Mesendoderm (in vitro differentiated cells): Measurements from ENCODE around the gene TSPAN18.

Experiments used
- DNase-seq: peaks from one replicate; pipeline ENCODE4 v3.0.0; 2013
- H2AK5ac ChIP-seq: 2 replicates; pipeline ENCODE4 v1.6.1; 2013; ENCODE audit warnings: low read length, inconsistent platforms
- H2BK120ac ChIP-seq: 2 replicates; pipeline ENCODE4 v1.6.1; 2013; ENCODE audit warnings: low read depth, mild to moderate bottlenecking, low read length, moderate library complexity, mixed read lengths
- H2BK15ac ChIP-seq: replicated peaks from 2 replicates; pipeline ENCODE4 v1.6.1; 2013; ENCODE audit warnings: low read depth, mild to moderate bottlenecking, moderate library complexity
- H2BK5ac ChIP-seq: 2 replicates; pipeline ENCODE4 v1.6.1; 2013; ENCODE audit warnings: low read length, inconsistent platforms
- H3K18ac ChIP-seq: 2 replicates; pipeline ENCODE4 v1.6.1; 2013; ENCODE audit warnings: mild to moderate bottlenecking, low read length, mixed read lengths
- H3K23ac ChIP-seq: one replicate; pipeline ENCODE4 v1.6.1; 2013; ENCODE audit warnings: low read length
- H3K27ac ChIP-seq: 2 replicates; pipeline ENCODE4 v1.5.1; 2013; ENCODE audit warnings: low read depth, mild to moderate bottlenecking, inconsistent platforms, low read length, moderate library complexity
- H3K27me3 ChIP-seq: 2 replicates; pipeline ENCODE4 v1.6.1; 2013; ENCODE audit warnings: low read length, control low read depth, mild to moderate bottlenecking, inconsistent platforms; ENCODE audit not compliant: insufficient read depth, poor library complexity
- H3K36me3 ChIP-seq: 2 replicates; pipeline ENCODE4 v1.6.1; 2013; ENCODE audit warnings: low read length, inconsistent platforms; ENCODE audit not compliant: control insufficient read depth, insufficient read depth
- H3K4ac ChIP-seq: one replicate; pipeline ENCODE4 v1.6.1; 2013; ENCODE audit warnings: low read depth, mild to moderate bottlenecking, low read length, moderate library complexity
- H3K4me1 ChIP-seq: 2 replicates; pipeline ENCODE4 v1.6.1; 2013; ENCODE audit warnings: low read depth, low read length, inconsistent platforms; ENCODE audit not compliant: control insufficient read depth
- H3K4me2 ChIP-seq: 2 replicates; pipeline ENCODE4 v1.6.1; 2013; ENCODE audit warnings: low read length
- H3K4me3 ChIP-seq: 2 replicates; pipeline ENCODE4 v1.5.1; 2013; ENCODE audit warnings: mild to moderate bottlenecking, low read length
- H3K56ac ChIP-seq: one replicate; pipeline ENCODE4 v1.6.1; 2013; ENCODE audit warnings: low read length
- H3K79me1 ChIP-seq: 2 replicates; pipeline ENCODE4 v1.6.1; 2013; ENCODE audit warnings: low read length, inconsistent platforms
- H3K79me2 ChIP-seq: 2 replicates; pipeline ENCODE4 v1.6.1; 2013; ENCODE audit warnings: mild to moderate bottlenecking, low read length; ENCODE audit not compliant: control insufficient read depth, insufficient read depth
- H3K9ac ChIP-seq: 2 replicates; pipeline ENCODE4 v1.6.1; 2013; ENCODE audit warnings: low read length, inconsistent platforms
- H4K5ac ChIP-seq: one replicate; pipeline ENCODE4 v1.6.1; 2013; ENCODE audit warnings: low read length
- H4K8ac ChIP-seq: one replicate; pipeline ENCODE4 v1.6.1; 2013; ENCODE audit warnings: low read depth, mild to moderate bottlenecking, control low read depth, low read length, moderate library complexity
- WGBS: extraction: QIAGEN DNeasy Blood & Tissue Kit; methylation state at CpG from one replicate; pipeline ENCODE4 v1.1.7; 2013; ENCODE audit warnings: low lambda C conversion rate, missing lambda C conversion rate; ENCODE audit not compliant: insufficient coverage; ENCODE audit errors: extremely low coverage; 5-methylcytosine and 5-hydroxymethylcytosine counted together

Gene TSPAN18

GRCh38 chr11:44812971-44813370 is 86.2 kb downstream of the TSPAN18 start:
- H3K36me3 ChIP-seq = no peaks in the 10 kb centered on the region
- no peaks in the 10 kb centered on the region for H3K79me1 ChIP-seq
- H3K27me3 ChIP-seq = no peaks in the 10 kb centered on the region
- no peak overlapping the region for H2BK120ac ChIP-seq
- H4K8ac ChIP-seq = no peak overlapping the region
- H3K56ac ChIP-seq = no peak overlapping the region
- WGBS = no CpG with 5 or more reads among the region's 9 CpGs
- H3K4me3 ChIP-seq = no peak overlapping the region
- no peak overlapping the region for H3K23ac ChIP-seq
- H3K4me2 ChIP-seq = no peak overlapping the region
- H3K27ac ChIP-seq = no peak overlapping the region
- H2BK15ac ChIP-seq = no peak overlapping the region
- no peak overlapping the region for H3K4ac ChIP-seq
- H2AK5ac ChIP-seq = no peak overlapping the region
- no peaks in the 10 kb centered on the region for H3K79me2 ChIP-seq
- H3K18ac ChIP-seq = no peak overlapping the region
- H3K9ac ChIP-seq = no peak overlapping the region
- H2BK5ac ChIP-seq = no peak overlapping the region
- H3K4me1 ChIP-seq = peaks cover 2% of the 10 kb centered on the region
- no peak overlapping the region for H4K5ac ChIP-seq
- DNase-seq = no peak

GRCh38 chr11:44813401-44813800 is 86.6 kb downstream of the TSPAN18 start:
- Histone ChIP-seq H2BK15ac (no peak overlapping the region), H3K56ac (no peak overlapping the region), H2BK120ac (no peak overlapping the region), H3K9ac (no peak overlapping the region), H3K36me3 (no peaks in the 10 kb centered on the region), H3K4me1 (peaks cover 2% of the 10 kb centered on the region), H3K4me3 (no peak overlapping the region), H3K27ac (no peak overlapping the region), H3K79me2 (no peaks in the 10 kb centered on the region), H3K79me1 (no peaks in the 10 kb centered on the region), H4K5ac (no peak overlapping the region), H3K27me3 (no peaks in the 10 kb centered on the region), H3K18ac (no peak overlapping the region), H2BK5ac (no peak overlapping the region), H3K4ac (no peak overlapping the region), H3K23ac (no peak overlapping the region), H2AK5ac (no peak overlapping the region), H3K4me2 (no peak overlapping the region), H4K8ac (no peak overlapping the region)
- no CpG with 5 or more reads among the region's 4 CpGs for WGBS
- DNase-seq = no peak

- Histone ChIP-seq H3K4me2 (no peak overlapping the region), H4K8ac (no peak overlapping the region), H2AK5ac (no peak overlapping the region), H3K79me1 (no peaks in the 10 kb centered on the region), H3K4ac (no peak overlapping the region), H3K27me3 (no peaks in the 10 kb centered on the region), H2BK5ac (no peak overlapping the region), H3K18ac (no peak overlapping the region), H3K4me1 (peaks cover 2% of the 10 kb centered on the region), H3K36me3 (no peaks in the 10 kb centered on the region), H3K9ac (no peak overlapping the region), H2BK120ac (no peak overlapping the region), H4K5ac (no peak overlapping the region), H3K79me2 (no peaks in the 10 kb centered on the region), H3K56ac (no peak overlapping the region), H3K23ac (no peak overlapping the region), H3K27ac (no peak overlapping the region), H3K4me3 (no peak overlapping the region), H2BK15ac (no peak overlapping the region)
- no CpG with 5 or more reads among the region's 5 CpGs for WGBS
- DNase-seq = no peak
These were observed 88.3 kb downstream of the TSPAN18 start for GRCh38 chr11:44814881-44815592.

DNA sequence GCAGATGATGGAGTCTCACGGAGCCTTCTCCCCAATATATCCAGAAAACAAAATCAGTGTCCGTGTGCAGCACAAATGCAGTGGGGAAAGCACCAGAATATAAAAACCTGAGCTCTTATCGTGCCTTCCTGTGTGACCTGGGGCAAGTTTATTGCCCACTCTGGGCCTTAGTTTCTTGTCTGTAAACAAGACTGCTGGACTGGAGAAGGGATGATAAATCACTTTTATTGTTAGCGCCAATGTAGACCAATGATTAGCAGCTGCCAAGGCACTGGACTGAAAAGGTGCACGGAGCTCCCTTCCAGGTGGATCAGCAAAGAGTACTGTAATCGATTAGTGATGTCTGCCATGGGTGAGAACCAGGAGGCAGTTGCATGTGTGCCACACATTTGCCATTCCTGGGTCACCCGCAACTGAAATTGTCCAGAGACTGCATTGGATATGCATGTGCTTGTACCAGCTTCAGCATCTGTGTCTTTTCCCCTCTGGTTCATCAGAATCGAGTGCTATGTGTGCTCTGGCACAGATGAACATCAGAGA is 89.2 kb downstream of the TSPAN18 start:
- Histone ChIP-seq H3K27me3 (no peaks in the 10 kb centered on the region), H3K56ac (no peak overlapping the region), H3K23ac (no peak overlapping the region), H3K9ac (no peak overlapping the region), H4K8ac (no peak overlapping the region), H3K18ac (no peak overlapping the region), H3K27ac (no peak overlapping the region), H2BK15ac (no peak overlapping the region), H3K79me2 (no peaks in the 10 kb centered on the region), H3K4me2 (no peak overlapping the region), H2AK5ac (no peak overlapping the region), H2BK120ac (no peak overlapping the region), H3K4me1 (peaks cover 2% of the 10 kb centered on the region), H3K4ac (no peak overlapping the region), H3K79me1 (no peaks in the 10 kb centered on the region), H3K36me3 (no peaks in the 10 kb centered on the region), H2BK5ac (no peak overlapping the region), H4K5ac (no peak overlapping the region), H3K4me3 (no peak overlapping the region)
- WGBS = no CpG with 5 or more reads among the region's 8 CpGs
- DNase-seq = no peak

DNA sequence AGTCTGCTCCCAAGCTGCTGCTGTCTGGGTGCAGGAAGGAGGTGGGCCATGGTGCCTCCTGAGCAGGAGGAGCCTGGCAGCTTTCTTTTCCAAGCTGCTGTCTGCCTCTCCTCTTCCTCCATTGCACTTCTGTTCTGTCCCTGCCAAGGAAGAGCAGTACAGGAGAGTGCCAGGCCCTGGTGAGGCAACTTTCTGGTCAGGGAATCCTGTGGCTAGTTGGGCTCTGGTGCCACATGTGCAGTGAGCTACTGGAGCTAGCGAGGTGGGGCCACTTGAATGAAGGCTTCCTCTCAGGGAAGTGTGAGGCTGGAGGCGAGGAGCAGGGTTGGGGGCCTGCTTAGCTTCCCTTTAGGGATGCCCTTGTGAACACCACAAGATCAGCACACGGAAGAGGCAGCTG is 90.0 kb downstream of the TSPAN18 start:
- Histone ChIP-seq H3K4me1 (peaks cover 2% of the 10 kb centered on the region), H3K27me3 (no peaks in the 10 kb centered on the region), H2AK5ac (no peak overlapping the region), H4K5ac (no peak overlapping the region), H2BK15ac (no peak overlapping the region), H3K4ac (no peak overlapping the region), H3K79me2 (no peaks in the 10 kb centered on the region), H3K79me1 (no peaks in the 10 kb centered on the region), H3K27ac (no peak overlapping the region), H3K9ac (no peak overlapping the region), H3K18ac (no peak overlapping the region), H3K36me3 (no peaks in the 10 kb centered on the region), H4K8ac (no peak overlapping the region), H3K4me3 (no peak overlapping the region), H3K4me2 (no peak overlapping the region), H3K56ac (no peak overlapping the region), H3K23ac (no peak overlapping the region), H2BK5ac (no peak overlapping the region), H2BK120ac (no peak overlapping the region)
- no peak for DNase-seq
- WGBS = no CpG with 5 or more reads among the region's 3 CpGs
